Neutrophil (primary cell): Measurements from ENCODE around the gene RECQL.
"Not testable (repeated sequence)": the region's sequence is repeated elsewhere in the genome, so short reads cannot be mapped to it uniquely, and the experiment has no call there.

ENCODE experiments used
- H3K27ac ChIP-seq: fragments of 200-600 bp; sonication (generic); 2 replicates; pipeline ENCODE4 v1.5.1; 2016; ENCODE audit warnings: mild to moderate bottlenecking, moderate library complexity
- H3K27me3 ChIP-seq: fragments of 200-600 bp; sonication (generic); 2 replicates; pipeline ENCODE4 v1.6.0; 2016; ENCODE audit warnings: mild to moderate bottlenecking
- H3K36me3 ChIP-seq: fragments of 200-600 bp; sonication (generic); 2 replicates; pipeline ENCODE4 v1.5.1; 2017
- H3K4me1 ChIP-seq, 2 experiments: fragments of 200-600 bp in 1 of 2; sonication (generic) in 1 of 2; 1 replicate in 1 of 2; 2 replicates in 1 of 2; pipeline versions ENCODE4 v1.5.1 to v1.6.1; 2013 to 2016; ENCODE audit warnings: low read depth in 1 of 2, low read length in 1 of 2, mild to moderate bottlenecking in 1 of 2, moderate library complexity in 1 of 2; ENCODE audit not compliant: control insufficient read depth in 1 of 2, insufficient read depth in 1 of 2
- H3K4me3 ChIP-seq, 2 experiments: fragments of 200-600 bp in 1 of 2; sonication (generic) in 1 of 2; 1 replicate in 1 of 2; 2 replicates in 1 of 2; pipeline ENCODE4 v1.5.1; 2013 to 2016; ENCODE audit warnings: low read depth in 1 of 2, low read length in 1 of 2, mild to moderate bottlenecking in 1 of 2, moderate library complexity in 1 of 2
- H3K9me3 ChIP-seq: fragments of 200-600 bp; sonication (generic); 2 replicates; pipeline ENCODE4 v1.5.1; 2016
- CTCF ChIP-seq: fragments of 200-600 bp; sonication (generic); IDR thresholded peaks from 2 replicates; pipeline ENCODE4 v1.5.1; 2016; ENCODE audit warnings: antibody characterized with exemption

Gene RECQL

GRCh38 chr12:21439347-21439746 is 62.1 kb downstream of the RECQL start:
- H3K4me3 ChIP-seq = no peak overlapping the region
- H3K27me3 ChIP-seq = peaks cover 27% of the 10 kb centered on the region
- no peaks in the 10 kb centered on the region for H3K9me3 ChIP-seq
- no peak for TF ChIP-seq CTCF
- peaks cover 7 to 17% of the 10 kb centered on the region in 2 experiments for H3K4me1 ChIP-seq
- no peak overlapping the region for H3K27ac ChIP-seq
- peaks cover 5% of the 10 kb centered on the region for H3K36me3 ChIP-seq

- peaks cover 7 to 17% of the 10 kb centered on the region in 2 experiments for H3K4me1 ChIP-seq
- peak overlapping the region in 1 of 2 experiments; percentile 67 for H3K4me3 ChIP-seq
- H3K27ac ChIP-seq = peak overlapping the region; percentile 62
- no peaks in the 10 kb centered on the region for H3K9me3 ChIP-seq
- peaks cover 5% of the 10 kb centered on the region for H3K36me3 ChIP-seq
- peaks cover 34% of the 10 kb centered on the region for H3K27me3 ChIP-seq
- no peak for TF ChIP-seq CTCF
Measured at GRCh38 chr12:21438643-21439042, 62.8 kb downstream of the RECQL start.

GRCh38 chr12:21434699-21435098 is 66.7 kb downstream of the RECQL start:
- H3K4me3 ChIP-seq = no peak overlapping the region
- H3K36me3 ChIP-seq = no peaks in the 10 kb centered on the region
- no peak for TF ChIP-seq CTCF
- peaks cover 42% of the 10 kb centered on the region for H3K27me3 ChIP-seq
- H3K9me3 ChIP-seq = no peaks in the 10 kb centered on the region
- H3K4me1 ChIP-seq = peaks cover 7 to 17% of the 10 kb centered on the region in 2 experiments
- H3K27ac ChIP-seq = no peak overlapping the region

- no peak overlapping the region for H3K27ac ChIP-seq
- peaks cover 42% of the 10 kb centered on the region for H3K27me3 ChIP-seq
- H3K9me3 ChIP-seq = no peaks in the 10 kb centered on the region
- H3K36me3 ChIP-seq = no peaks in the 10 kb centered on the region
- peaks cover 5 to 12% of the 10 kb centered on the region in 2 experiments for H3K4me1 ChIP-seq
- TF ChIP-seq CTCF = no peak
- H3K4me3 ChIP-seq = no peak overlapping the region
Measured at GRCh38 chr12:21433525-21433924, 67.9 kb downstream of the RECQL start.

- H3K27me3 ChIP-seq = peaks cover 21% of the 10 kb centered on the region
- no peak overlapping the region for H3K4me3 ChIP-seq
- no peaks in the 10 kb centered on the region for H3K9me3 ChIP-seq
- H3K36me3 ChIP-seq = no peaks in the 10 kb centered on the region
- TF ChIP-seq CTCF = no peak
- H3K4me1 ChIP-seq = no peaks in the 10 kb centered on the region
- no peak overlapping the region for H3K27ac ChIP-seq
Measured at GRCh38 chr12:21429994-21430393, 71.4 kb downstream of the RECQL start.

GRCh38 chr12:21428241-21428640 is 73.2 kb downstream of the RECQL start:
- H3K36me3 ChIP-seq = no peaks in the 10 kb centered on the region
- H3K27me3 ChIP-seq = peaks cover 4% of the 10 kb centered on the region
- no peak for TF ChIP-seq CTCF
- H3K4me1 ChIP-seq = no peaks in the 10 kb centered on the region
- no peak overlapping the region for H3K4me3 ChIP-seq
- no peak overlapping the region for H3K27ac ChIP-seq
- H3K9me3 ChIP-seq = no peaks in the 10 kb centered on the region

- H3K36me3 ChIP-seq, H3K27me3 ChIP-seq, H3K9me3 ChIP-seq, H3K27ac ChIP-seq, H3K4me1 ChIP-seq, H3K4me3 ChIP-seq: not testable (repeated sequence)
Measured at GRCh38 chr12:21419009-21419699, 82.3 kb downstream of the RECQL start.
